Nucleus accumbens (tissue), 56 donors: Measurements from ENCODE around the gene HIP1R.
A peak's percentile ranks its signal among the peaks of the same experiment; 100 is the strongest.

Experiments
- DNase-seq, 56 donors: peaks; one replicate each; lab custom pipeline; 2025; lab: John Stamatoyannopoulos, UW

Gene HIP1R

GRCh38 chr12:122856999-122857671 lies 21.9 kb downstream of the HIP1R start:
- DNase-seq = peak in 1 of 56 donors; percentile 40

GRCh38 chr12:122858171-122858570 lies 22.9 kb downstream of the HIP1R start:
- no peak for DNase-seq

- no peak for DNase-seq
These were observed 23.5 kb downstream of the HIP1R start for GRCh38 chr12:122858591-122859302.

GRCh38 chr12:122859303-122860039 lies 24.2 kb downstream of the HIP1R start:
- DNase-seq = no peak

GRCh38 chr12:122860040-122860853 lies 25.0 kb downstream of the HIP1R start:
- peak in 52 of 56 donors; percentile 23 to 90 (median 74) for DNase-seq

- no peak for DNase-seq
These were observed 25.8 kb downstream of the HIP1R start for GRCh38 chr12:122860854-122861586.

- DNase-seq = no peak
These were observed 26.3 kb downstream of the HIP1R start for GRCh38 chr12:122861587-122861970.

- DNase-seq = no peak
These were observed 26.9 kb downstream of the HIP1R start for GRCh38 chr12:122862110-122862634.

GRCh38 chr12:122862872-122863701 lies 27.8 kb downstream of the HIP1R start:
- no peak for DNase-seq

GRCh38 chr12:122864894-122865253 lies 29.6 kb downstream of the HIP1R start:
- DNase-seq = no peak

GRCh38 chr12:122865268-122866231 lies 30.3 kb downstream of the HIP1R start:
- DNase-seq = peak in 3 of 56 donors; percentile 35 to 48 (median 37)

- peak in 11 of 56 donors; percentile 15 to 62 (median 45) for DNase-seq
These were observed 31.1 kb downstream of the HIP1R start for GRCh38 chr12:122866379-122866778.

- DNase-seq = no peak
These were observed 31.8 kb downstream of the HIP1R start for GRCh38 chr12:122866950-122867607.

- DNase-seq = peak in 11 of 56 donors; percentile 27 to 54 (median 41)
These were observed 32.6 kb downstream of the HIP1R start for GRCh38 chr12:122867691-122868461.

- no peak for DNase-seq
These were observed 33.4 kb downstream of the HIP1R start for GRCh38 chr12:122868471-122869177.
